ENCODE results near the gene OR52B6.

DNA sequence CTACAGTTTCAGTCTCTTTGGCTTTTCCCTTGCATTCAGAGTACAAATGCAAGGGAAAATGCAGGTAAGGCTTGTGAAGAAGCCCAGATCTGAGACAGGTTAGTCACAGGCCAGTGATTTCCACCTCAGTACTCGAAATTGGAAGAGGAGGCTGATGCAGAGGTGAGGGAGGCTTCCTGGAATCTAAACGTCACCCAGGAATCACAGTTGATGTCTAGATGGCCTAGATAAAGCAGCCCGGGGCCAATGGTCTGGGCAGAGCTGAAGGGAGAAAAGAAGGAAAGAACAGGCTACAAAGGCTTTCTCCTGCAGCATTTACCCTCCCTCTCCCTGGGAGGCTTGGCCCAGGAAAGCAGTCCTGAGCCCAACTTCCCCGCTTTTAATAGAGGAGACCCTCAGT is 24.2 kb downstream of the OR52B6 start:
- TF ChIP-seq TCF12 (IDR thresholded peaks at IDR 0.05; ENCODE audit: low read depth): no peak
- TF ChIP-seq YY1 (IDR thresholded peaks at IDR 0.05; ENCODE audit: low read depth): no peak
- no peak for TF ChIP-seq EP300 (IDR thresholded peaks at IDR 0.05; ENCODE audit: borderline replicate concordance)
- TF ChIP-seq REST (IDR thresholded peaks at IDR 0.05; ENCODE audit: low read depth): no peak
- TF ChIP-seq TEAD4 (IDR thresholded peaks at IDR 0.05): no peak
- no peak for TF ChIP-seq RAD21 (IDR thresholded peaks at IDR 0.05; ENCODE audit: low read depth)
- TF ChIP-seq EGR1 (IDR thresholded peaks at IDR 0.05): no peak
- TF ChIP-seq, protein P1, sequence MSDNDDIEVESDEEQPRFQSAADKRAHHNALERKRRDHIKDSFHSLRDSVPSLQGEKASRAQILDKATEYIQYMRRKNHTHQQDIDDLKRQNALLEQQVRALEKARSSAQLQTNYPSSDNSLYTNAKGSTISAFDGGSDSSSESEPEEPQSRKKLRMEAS (IDR thresholded peaks at IDR 0.05): no peak
- TF ChIP-seq ZBTB7A (IDR thresholded peaks at IDR 0.05; ENCODE audit: low read depth): no peak
